BE2C (cell line): ENCODE data around the gene FHOD3.

ENCODE experiments used
- DNase-seq: peaks from one replicate; pipeline ENCODE4 v3.0.0-alpha.2; 2020
- H3K27me3 ChIP-seq: fragments of 250-450 bp; sonication (Bioruptor Pico); 2 replicates; pipeline ENCODE4 v1.5.1; 2020; ENCODE audit warnings: mild to moderate bottlenecking
- H3K36me3 ChIP-seq: fragments of 250-450 bp; sonication (Bioruptor Pico); 2 replicates; pipeline ENCODE4 v1.5.1; 2020; ENCODE audit warnings: mild to moderate bottlenecking
- H3K4me1 ChIP-seq: fragments of 250-450 bp; sonication (Bioruptor Pico); 2 replicates; pipeline ENCODE4 v1.5.1; 2020
- H3K4me3 ChIP-seq: 2 replicates; pipeline ENCODE4 v1.5.1; 2011; ENCODE audit warnings: low read depth, low read length
- H3K9me3 ChIP-seq: fragments of 250-450 bp; sonication (Bioruptor Pico); 2 replicates; pipeline ENCODE4 v1.5.1; 2020
- CTCF ChIP-seq: IDR thresholded peaks from 2 replicates; pipeline ENCODE4 v1.5.1; 2012; ENCODE audit warnings: mild to moderate bottlenecking, low read depth, low read length

FHOD3 gene

GRCh38 chr18:36601316-36601715, 303.8 kb downstream of the FHOD3 start:
- DNase-seq = no peak
- Histone ChIP-seq H3K9me3 (no peaks in the 10 kb centered on the region), H3K4me1 (no peaks in the 10 kb centered on the region), H3K27me3 (no peaks in the 10 kb centered on the region), H3K36me3 (no peaks in the 10 kb centered on the region), H3K4me3 (no peak overlapping the region)
- TF ChIP-seq CTCF = no peak

GRCh38 chr18:36602071-36602470, 304.6 kb downstream of the FHOD3 start:
- no peak for TF ChIP-seq CTCF
- no peak for DNase-seq
- Histone ChIP-seq H3K27me3 (no peaks in the 10 kb centered on the region), H3K4me3 (no peak overlapping the region), H3K4me1 (no peaks in the 10 kb centered on the region), H3K9me3 (no peaks in the 10 kb centered on the region), H3K36me3 (no peaks in the 10 kb centered on the region)

GRCh38 chr18:36602620-36603019, 305.1 kb downstream of the FHOD3 start:
- Histone ChIP-seq H3K4me3 (no peak overlapping the region), H3K27me3 (no peaks in the 10 kb centered on the region), H3K9me3 (no peaks in the 10 kb centered on the region), H3K4me1 (no peaks in the 10 kb centered on the region), H3K36me3 (no peaks in the 10 kb centered on the region)
- TF ChIP-seq CTCF = no peak
- no peak for DNase-seq

DNA sequence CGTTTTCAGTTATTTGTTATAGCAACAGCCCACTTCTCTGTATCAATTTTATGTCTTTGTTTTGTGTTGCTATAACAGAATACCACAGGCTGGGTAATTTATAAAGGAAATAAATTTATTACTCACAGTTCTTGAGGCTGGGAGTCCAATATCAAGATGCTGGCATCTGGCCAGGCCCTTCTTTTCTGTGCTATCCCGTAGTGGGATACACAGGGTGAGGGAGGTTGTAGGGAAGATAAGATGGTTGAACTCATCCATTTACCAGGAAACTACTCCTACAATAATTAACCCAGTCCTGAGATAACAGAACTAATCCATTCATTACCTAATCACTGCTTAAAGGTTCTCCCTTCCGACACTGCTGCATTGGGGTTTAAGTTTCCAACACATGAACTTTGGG, 310.6 kb downstream of the FHOD3 start:
- Histone ChIP-seq H3K9me3 (no peaks in the 10 kb centered on the region), H3K27me3 (no peaks in the 10 kb centered on the region), H3K4me3 (no peak overlapping the region), H3K4me1 (no peaks in the 10 kb centered on the region), H3K36me3 (no peaks in the 10 kb centered on the region)
- no peak for TF ChIP-seq CTCF
- DNase-seq = no peak

DNA sequence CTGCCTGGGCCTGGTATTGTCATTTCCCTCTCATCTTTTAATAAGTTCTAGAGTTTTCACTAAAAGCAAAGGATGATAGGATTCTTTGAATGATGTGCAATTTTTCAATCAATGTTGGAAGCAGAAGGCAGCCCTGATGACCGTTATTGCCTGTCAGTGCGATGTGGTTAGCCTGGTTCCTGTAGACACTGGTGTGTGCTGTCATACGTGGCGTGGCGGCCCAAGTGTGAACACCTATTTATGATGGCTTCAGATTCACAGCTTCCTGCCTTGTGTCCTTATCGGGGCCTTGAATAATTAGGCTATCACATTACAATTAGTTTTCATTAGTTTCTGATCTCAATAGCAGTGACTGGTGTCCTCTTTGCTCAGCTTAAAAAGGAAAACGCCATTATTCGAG, 312.7 kb downstream of the FHOD3 start:
- no peak for DNase-seq
- TF ChIP-seq CTCF = no peak
- no peaks in the 10 kb centered on the region for H3K4me1 ChIP-seq

DNA sequence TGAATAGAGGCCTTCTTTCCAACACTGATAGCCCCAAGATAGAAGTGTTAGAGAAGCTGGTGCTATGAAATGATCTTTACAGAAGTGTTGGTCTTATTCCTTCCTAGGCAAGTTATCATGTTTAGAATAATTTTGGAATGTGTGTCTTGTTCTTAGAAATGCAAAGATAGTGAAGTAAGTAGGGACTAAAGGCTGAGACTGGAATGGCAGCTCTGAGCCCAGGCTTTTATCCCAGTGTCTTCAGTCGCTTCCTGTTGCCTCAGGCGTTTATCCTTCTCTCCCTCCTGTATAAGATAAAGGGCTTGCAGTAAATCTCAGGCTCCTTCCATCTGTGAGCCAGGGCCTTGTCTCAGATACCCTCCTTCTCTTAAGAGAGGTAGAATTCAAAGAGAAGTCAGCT, 313.1 kb downstream of the FHOD3 start:
- Histone ChIP-seq H3K4me3 (no peak overlapping the region), H3K9me3 (no peaks in the 10 kb centered on the region), H3K27me3 (no peaks in the 10 kb centered on the region), H3K36me3 (no peaks in the 10 kb centered on the region), H3K4me1 (no peaks in the 10 kb centered on the region)
- DNase-seq = no peak
- no peak for TF ChIP-seq CTCF

More for the DNA sequence above, 312.7 kb downstream of the FHOD3 start:
- Histone ChIP-seq H3K9me3 (no peaks in the 10 kb centered on the region), H3K4me3 (no peak overlapping the region), H3K36me3 (no peaks in the 10 kb centered on the region), H3K27me3 (no peaks in the 10 kb centered on the region)
